Stimulated activated CD8-positive, alpha-beta memory T cell treated with anti-CD3 and anti-CD28 coated beads, Interleukin-15, amount 100 ng/mL, for 24 hours (primary cell): ENCODE data around the gene LILRB3.
"Not testable (repeated sequence)": the region's sequence is repeated elsewhere in the genome, so short reads cannot be mapped to it uniquely, and the experiment has no call there.

Source experiments
- DNase-seq: peaks from one replicate; pipeline ENCODE4 v3.0.0-alpha.2; 2020; ENCODE audit warnings: low read depth

The LILRB3 gene

DNA sequence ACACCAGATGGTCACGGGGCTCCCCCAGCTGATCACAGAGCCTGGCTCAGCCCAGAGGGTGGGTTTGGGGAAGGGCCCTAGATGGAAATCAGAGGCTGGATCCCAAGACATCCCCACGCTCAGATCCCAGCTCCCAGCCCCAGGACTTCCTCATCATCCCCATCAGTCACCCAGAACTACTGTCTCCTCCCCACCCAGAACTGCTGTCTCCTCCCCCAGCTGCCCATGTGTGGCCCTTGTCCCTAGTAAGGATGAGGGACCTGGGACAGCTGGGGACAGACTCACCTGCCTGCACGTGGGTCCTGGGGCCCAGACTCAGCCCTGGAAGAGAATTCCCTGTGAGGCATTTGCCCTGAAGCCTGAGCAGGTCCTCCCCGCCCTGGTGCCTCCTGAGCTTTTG lies 19.4 kb upstream of the LILRB3 start:
- not testable (repeated sequence) for DNase-seq

DNA sequence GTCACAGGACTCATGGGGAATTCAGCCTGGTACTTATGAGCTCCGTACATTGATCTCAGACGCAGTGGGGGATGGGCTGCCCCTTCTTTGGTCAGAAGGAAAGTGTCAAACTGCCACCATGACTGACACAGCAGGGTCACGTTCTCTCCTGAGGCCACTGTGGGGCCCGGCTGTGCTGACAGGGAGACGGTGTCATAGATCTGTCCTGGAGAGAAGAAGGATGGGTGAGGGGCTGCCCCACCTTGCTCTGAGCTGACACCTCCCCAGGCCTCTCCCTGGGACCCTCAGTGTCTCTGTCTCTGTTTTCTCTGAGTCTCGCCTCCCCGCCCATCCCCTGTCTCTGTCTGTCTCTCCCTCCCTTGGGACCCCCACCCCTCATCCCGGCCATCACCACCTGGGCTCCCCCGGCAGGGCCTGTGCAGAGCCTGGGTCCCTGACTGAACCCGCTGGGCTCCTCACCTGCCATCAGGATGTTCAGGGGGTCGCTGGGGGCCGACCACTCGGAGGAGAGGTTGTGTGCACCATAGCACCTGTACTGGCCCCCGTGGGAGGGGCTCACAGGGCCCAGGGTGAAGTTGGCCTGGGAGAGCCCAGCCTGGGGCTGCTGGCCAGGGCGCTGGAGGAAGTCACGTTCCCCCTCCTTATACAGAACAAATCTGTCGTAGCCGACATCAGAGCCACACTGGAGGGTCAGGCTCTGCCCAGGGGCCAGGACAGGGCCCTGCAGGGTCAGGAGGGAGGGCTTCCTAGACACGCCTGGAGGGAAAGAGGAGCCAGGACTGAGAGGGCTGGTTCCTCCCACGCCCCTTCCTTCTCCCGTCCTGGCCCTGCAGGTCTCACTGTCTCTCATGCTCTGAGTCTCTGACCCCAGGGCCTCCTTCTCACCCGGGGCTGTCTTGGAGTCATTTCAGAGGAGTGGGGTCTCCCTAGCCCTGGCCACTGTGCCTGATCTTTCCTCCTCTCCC lies 17.8 kb upstream of the LILRB3 start:
- DNase-seq = not testable (repeated sequence)

DNA sequence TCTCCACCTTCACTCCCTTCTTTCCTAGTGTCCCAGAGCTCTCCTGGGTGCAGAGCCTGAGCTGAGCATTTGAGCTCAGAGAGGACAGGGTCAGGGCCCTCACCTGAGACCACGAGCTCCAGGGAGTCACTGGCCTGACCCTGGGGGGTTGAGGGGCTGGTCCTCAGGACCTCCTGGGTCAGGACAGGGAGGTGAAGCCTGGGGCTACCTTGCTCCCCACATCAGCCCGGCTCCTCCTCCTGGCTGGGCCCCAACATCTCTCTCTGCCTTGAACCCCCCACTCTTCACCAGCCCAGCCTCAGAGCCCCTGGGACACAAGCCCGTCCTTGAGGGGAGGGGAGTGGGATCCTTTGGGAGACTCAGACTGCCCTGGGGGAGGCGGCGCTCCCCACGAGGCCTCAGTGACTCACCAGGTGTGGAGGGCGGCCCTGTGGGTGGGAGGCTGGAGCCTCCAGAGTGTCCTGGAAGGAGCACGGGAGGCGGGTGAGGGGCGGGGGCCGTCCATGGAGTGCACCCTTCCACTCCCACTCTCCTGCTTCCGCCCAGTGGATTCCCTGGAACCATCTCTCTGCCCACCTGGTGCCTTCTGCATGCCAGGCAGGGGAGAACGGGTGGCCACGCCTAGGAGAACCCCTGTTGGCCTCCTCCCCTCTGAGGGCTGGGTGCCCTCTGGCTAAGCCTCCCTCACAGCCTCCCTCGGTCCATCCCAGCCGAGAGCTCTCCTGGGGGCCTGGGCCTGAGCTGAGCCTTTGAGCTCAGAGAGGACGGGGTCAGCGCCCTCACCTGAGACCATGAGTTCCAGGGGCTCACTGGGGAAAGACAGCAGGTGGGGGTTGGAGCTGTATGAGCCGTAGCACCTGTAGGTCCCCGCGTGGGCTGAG lies 16.9 kb upstream of the LILRB3 start:
- not testable (repeated sequence) for DNase-seq

DNA sequence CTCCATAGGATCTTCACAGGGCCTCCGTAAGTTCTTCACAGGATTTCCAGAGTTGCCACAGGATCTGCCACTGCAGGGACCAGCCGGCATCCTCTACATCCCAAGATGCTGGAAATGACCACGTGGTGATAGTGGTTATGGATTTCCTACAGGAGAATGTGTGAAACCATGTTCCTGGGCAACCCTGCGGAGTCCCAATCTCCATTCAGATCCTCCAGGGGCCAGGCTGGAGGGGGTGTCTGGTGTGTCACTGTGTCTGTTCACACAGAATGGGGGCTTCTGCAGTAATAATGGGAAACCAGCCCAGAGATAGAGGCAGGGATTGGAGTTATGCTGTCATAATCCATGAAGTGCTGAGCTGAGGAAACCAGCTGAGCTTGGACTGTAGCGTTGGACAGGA lies 11.1 kb upstream of the LILRB3 start:
- DNase-seq = no peak

DNA sequence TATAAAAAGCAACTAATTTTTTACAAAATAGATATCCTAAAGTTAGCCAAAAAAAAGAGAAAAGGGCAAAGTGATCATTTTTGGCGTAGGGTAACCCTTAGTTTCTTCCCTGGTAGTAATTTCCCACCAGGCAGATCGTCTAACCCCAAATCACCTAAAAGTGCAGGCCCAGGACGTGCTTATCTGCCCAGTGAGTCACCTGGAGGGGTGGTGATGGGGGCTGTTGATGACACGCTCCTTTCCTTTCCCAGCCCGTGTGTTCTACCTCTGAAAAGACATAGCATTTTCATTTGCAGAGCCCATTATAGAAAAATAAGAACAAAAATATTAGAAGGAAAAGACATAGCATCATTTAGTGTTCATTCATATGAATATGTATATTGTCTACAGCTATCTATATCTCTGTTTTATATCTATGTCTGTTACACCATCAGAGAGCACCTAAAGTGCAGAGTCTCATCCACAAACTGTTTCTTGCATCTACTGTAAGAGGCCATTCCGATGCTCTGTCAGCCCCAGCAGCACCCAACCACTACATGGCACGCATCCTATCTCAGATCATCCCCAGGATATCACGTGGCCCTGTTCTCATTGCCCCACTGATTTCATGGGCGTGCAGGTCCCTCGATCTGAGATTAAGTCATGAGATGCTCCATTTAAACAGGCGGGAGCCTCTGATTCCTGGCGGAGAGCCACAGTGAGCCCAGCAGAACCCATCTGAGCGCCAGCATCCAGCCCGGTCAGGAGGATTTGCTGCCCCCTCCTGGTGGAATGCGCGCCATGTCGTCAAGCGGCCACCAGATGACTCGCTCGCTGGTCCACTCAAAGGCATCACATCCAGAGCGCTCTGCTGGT lies 8.5 kb upstream of the LILRB3 start:
- DNase-seq = peak; percentile 74

DNA sequence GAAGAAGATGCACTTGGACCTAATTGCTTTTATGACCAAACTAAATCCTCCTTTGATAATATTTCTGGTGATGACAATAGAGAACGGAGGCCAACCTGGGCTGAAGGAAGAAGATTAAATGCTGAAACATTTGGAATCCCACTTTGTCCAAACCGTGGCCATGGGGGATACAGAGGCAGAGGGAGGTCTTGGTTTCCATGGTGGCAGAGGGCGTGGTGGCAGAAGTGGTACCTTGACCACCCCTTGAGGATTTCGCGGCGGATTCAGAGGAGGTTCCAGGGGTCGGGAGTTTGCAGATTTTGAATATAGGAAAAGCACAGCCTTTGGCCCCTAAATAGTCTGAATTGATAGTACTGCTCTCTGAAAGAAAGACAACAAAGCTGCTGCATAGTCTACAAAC lies 7.2 kb upstream of the LILRB3 start:
- DNase-seq = no peak

DNA sequence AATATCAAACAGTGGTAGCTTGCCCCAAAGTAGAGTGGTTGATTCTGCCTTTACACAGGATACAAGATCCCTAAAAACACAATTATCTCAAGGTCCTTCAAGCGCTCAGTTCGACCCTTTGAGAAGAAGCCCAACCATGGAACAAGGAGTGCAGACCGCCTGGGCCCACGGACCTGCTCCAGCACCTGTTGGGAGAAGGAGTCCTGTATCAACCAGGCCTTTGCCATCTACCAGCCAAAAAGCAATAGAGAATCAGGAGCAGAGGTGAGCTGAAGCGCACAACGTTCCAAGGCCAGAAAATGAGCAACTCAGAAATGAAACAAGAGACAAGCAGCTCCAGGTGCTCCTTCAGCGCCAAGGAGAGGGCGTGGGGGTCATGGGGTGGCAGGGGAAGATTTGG lies 6.3 kb upstream of the LILRB3 start:
- no peak for DNase-seq

DNA sequence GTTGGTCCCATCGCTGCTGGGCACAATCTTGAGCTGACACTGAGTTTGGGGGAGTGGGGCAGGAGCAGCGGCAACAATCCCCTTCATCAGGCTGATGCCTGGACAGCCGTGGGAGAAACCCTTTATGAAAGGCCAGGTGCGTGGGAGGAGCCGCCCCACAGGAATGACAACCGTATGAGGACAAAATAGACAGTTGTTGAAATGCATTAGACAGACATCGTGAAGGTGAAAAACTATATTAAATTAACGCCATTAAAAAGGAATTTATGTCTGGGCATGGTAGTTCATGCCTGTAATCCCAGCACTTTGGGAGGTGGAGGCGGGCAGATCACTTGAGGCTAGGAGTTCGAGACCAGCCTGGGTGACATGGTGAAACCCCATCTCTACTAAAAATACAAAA lies 1.8 kb upstream of the LILRB3 start:
- not testable (repeated sequence) for DNase-seq

DNA sequence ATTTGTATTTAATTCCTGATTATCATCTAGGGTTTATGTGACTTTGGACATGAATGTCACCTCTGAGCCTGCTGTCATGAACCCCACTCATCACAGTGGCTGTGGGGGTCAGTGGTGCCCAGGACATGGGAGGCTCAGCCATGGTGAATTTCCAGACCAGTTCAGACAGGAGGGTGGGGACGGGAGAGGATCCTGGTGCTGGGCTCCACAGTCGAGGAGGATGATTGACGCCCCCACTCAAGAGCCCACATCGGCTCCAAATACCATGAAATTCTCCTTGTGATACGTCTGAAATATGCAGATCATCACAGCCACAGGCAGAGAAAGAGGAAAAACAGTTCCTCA lies 1.1 kb upstream of the LILRB3 start:
- not testable (repeated sequence) for DNase-seq

DNA sequence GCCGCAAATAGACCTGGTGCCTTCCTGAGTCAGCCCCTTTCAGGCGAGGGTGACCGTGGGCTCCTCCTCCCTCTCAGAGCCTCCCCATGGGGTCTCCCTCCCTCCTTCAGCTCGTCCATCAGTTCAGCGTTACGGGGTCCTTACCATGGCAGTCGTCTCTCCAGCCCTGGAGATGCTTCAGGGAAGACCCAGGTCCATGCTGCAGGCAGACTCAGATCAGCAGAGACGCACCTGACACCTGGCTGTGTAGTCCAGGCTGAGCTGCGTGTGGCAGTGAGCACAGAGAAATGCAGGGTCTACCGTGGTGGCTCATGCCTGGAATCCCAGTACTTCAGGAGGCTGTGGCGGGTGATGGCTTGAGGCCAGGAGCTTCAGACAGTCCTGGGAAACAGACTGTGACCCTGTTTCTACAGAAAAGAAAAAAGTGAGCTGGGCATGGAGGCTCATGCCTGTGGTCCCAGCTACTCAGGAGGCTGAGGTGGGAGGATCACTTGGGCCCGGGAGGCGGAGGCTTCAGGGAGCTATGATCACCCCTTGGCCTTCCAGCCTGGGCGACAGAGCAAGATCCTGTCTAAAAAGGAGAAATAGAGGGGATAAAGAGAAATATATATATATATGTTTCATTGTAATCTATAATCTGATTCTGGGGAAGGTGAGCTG lies 600 bp upstream of the LILRB3 start:
- not testable (repeated sequence) for DNase-seq

DNA sequence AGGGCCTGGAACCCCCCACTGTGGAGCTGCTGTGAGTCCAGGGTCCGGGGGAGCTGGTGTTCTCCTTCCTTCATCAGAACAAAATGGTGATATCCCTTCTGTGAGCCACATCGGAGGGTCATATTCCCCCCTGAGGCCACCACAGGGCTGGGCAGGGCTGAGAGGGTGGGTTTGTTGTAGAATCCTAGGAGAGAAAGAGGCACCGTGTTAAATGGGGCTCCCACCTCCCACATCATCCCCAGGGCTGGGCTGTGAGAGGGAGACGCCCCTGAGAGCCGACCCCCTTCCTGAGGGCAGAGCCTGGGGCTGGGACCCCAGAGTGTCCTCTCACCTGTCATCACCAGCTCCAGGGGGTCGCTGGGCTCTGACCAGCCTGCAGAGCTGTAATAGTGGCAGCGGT lies 860 bp downstream of the LILRB3 start:
- not testable (repeated sequence) for DNase-seq

DNA sequence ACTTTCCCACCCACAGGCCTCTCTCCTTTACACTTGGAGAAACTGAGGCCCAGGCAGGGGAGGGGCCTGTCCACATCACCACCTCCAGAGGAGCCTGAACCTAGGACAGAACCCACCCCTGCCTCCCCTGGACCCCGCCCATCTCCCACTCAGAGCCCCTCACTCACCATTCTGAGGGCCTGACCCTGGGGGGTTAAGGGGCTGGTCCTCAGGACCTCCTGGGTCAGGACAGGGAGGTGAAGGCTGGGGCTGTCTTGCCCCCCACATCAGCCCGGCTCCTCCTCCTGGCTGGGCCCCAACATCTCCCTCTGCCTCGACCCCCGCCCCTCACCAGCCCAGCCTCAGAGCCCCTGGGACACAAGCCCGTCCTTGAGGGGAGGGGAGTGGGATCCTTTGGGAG lies 3.1 kb downstream of the LILRB3 start:
- not testable (repeated sequence) for DNase-seq

DNA sequence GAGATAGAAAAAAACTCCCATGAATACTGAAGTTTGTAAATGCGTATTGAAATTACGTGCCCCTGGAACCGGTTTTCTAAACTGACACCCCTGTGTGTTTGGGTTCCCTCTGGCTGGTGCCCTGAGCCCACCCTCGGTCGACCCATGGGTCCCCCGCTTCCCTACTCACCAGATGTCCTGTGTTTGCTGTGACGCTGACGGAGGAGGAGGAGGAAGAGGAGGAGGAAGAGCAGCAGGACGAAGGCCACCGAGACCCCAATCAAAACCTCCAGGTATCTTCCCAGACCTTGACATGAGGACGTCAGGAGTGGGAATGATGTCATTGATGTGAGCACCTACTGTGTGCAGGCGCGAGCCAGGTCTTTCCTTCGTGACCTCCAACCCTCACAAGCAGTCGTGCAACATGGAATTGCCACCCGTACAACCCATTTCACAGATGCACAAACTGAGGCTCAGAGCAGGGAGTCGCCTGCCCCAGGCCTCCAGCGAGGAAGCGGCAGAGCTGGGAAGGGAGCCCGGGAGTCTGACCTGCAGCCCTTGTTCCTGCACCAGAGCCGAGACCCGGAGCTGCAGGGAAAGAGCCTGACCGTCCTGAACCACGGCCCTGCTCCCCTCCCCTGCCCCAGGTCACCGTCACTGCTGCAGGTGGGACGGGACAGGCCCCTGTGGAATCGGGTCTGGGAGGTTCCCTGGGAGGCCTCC lies 3.7 kb downstream of the LILRB3 start:
- DNase-seq = no peak

DNA sequence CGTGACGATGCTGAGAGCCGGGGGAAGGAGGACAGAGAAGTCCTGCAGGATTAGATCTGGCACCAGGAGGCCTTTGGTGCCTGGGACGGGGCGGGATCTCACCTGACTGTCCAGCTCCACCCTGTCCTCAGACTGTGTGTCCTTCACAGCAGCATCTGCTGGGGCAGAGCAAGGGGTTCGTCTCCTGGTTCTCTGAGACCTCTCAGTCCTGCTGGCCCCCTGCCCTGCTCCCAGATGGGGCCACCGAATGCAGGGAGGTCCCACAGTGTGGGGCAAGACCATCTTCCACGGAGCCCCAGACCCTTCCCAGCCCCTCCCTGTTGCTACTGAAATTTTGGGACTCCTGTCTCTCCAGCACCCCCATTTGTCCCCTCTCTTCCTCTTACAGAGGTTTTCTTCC lies 4.5 kb downstream of the LILRB3 start:
- no peak for DNase-seq

DNA sequence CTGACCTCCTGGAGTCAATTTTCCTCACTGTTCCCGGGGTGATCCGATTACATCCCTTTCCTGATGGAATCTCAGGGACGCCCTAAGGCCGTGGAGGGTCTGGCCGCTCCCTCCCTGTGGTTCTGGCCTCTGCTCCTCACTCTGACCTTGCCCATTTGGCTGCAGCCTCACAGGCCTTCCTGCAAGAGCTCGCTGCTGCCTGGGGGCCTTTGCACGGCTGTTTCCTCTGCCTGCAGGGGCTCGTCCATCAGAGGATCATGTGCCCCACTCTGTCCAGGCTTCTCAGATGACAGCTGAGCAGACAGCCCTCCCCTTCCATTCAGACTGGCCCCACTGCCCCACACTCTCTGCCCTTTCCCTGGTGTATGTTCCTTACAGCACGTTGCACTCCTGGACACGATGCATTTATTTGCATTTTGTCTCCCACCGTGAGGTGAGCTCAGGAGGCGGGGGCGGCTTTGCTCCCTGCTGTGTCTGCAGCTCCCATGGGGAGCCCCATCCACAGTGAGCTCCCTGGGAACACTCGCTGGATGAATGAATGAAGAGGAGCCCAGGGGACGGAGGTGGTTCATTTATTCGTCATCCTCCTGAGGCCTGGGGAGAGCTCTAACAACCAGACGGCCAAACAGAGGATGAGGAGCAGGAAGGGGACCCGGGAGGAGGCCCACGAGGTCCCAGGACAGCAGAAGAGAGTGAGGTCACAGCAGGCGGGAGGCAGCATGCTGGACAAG lies 5.1 kb downstream of the LILRB3 start:
- not testable (repeated sequence) for DNase-seq

DNA sequence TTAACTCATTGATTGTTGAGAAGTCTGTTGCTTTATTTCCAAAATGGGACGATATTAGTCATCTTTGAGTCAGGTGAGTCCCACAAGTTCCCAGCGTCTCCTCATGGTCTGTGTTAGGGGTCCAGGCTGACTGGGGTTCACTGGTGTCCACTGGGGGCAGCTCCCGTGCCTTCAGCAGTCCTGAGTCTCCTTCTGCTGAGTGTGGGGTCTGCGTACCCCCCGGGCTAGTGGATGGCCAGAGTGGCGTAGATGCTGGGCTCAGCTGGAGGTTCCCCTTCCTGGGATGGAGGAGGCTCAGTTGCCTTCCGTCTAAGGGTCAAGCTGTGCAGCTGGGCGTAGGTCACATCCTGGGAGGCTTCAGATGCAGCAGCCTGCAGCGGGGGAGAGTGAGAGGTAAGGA lies 5.9 kb downstream of the LILRB3 start:
- no peak for DNase-seq

DNA sequence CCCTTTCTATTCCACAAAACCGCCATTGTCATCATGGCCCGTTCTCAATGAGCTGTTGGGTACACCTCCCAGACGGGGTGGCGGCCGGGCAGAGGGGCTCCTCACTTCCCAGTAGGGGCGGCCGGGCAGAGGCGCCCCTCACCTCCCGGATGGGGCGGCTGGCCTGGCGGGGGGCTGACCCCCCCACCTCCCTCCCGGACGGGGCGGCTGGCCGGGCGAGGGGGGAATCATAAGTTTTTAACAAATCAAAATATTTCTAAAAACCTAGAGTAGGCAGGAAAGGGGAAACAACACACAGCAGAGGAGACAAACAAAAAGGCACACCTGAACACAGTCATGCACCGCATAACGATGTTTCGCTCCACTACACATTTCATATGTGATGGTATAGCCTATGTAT lies 8.1 kb downstream of the LILRB3 start:
- not testable (repeated sequence) for DNase-seq

DNA sequence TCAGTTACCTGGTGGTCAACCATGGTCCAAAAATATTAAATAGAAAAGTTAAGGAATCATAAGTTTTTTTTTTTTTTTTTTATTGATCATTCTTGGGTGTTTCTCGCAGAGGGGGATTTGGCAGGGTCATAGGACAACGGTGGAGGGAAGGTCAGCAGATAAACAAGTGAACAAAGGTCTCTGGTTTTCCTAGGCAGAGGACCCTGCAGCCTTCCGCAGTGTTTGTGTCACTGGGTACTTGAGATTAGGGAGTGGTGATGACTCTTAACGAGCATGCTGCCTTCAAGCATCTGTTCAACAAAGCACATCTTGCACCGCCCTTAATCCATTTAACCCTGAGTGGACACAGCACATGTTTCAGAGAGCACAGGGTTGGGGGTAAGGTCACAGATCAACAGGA lies 8.6 kb downstream of the LILRB3 start:
- not testable (repeated sequence) for DNase-seq

DNA sequence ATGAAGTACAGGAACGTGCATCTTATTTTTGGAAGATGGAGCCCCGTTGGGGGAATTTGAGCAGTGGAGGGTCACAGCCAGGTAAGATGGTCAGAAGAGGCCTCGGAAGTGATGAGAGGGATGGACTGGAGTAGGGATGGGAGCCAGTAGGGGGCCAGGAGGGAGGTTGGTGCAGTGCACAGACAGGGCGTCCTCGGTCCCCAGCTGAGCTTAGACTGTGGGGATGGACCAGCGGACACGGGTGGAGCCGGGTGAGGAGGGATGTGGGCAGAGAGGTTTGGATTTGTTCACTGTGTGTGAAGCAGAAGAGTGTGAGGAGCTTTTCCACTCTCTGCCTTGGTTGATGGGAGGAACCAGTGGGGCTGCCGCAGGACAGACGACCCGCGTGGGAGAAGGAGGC lies 11.6 kb downstream of the LILRB3 start:
- DNase-seq = no peak

DNA sequence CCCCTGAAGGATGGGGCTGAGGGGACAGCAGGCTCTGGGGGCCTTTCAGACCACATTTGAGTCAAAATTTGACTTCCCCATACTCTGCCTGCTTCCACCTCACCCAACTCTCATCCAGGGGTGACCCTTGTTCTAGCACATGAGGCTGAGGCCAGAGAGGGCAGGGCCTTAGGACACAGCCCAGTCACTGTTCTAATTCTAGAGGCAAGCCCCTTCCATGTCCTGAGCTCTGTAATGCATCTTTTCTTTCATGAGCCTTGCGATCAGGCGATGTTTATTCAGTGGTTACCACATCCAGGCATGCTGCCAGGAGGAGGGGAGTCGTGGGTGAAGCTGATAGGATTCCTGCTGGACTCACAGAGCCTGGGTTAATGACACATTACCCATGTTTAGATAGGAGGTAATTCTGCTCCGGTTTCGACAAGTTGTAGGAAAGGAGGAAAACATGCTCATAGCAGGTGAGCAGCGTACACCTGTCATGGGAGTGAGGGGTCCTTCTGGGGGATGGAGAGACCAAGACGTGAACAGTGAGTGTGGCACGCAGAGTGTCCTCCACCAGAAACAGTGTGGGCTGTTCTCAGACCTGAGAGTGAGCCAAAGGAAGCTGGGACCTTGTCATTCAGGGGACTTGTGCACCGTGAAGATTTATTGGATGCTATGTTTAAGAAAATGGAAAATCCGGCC lies 12.9 kb downstream of the LILRB3 start:
- no peak for DNase-seq
